SK-N-SH (cell line): ENCODE data around the gene C10orf62. TPM values are rescaled to one million over a fixed set of nuclear protein-coding genes. Genes with fewer than 3 reads are reported as not detected.

ENCODE experiments used
- CTCF ChIA-PET: fragments of 300-600, 350-600 bp; formaldehyde crosslinking; extraction: SDS; loops from one replicate; lab custom pipeline; 2021; lab: Yijun Ruan, JAX
- POLR2A ChIA-PET: fragments of 350-600 bp; sonication (Branson Sonifier 250); formaldehyde crosslinking; extraction: SDS; loops from one replicate; lab custom pipeline; 2020; ENCODE audit warnings: antibody characterized with exemption, inconsistent platforms; lab: Yijun Ruan, JAX
- DNase-seq: peaks from one replicate; pipeline ENCODE4 v3.0.0; 2012
- H2AFZ ChIP-seq: fragments of 200-600 bp; sonication (generic); 2 replicates; pipeline ENCODE4 v1.8.1; 2016; ENCODE audit warnings: antibody characterized with exemption, mild to moderate bottlenecking, low read depth
- H3F3A ChIP-seq: fragments of 200-600 bp; sonication (generic); replicated peaks from 2 replicates; pipeline ENCODE3; 2016; ENCODE audit warnings: antibody characterized with exemption, mild to moderate bottlenecking; ENCODE audit not compliant: insufficient read depth
- H3K27ac ChIP-seq, 2 experiments: fragments of 200-500 bp in 1 of 2; fragments of 200-600 bp in 1 of 2; sonication (Bioruptor generic) in 1 of 2; sonication (generic), shearing (Covaris generic) in 1 of 2; 2 replicates each; pipeline versions ENCODE4 v1.5.1 to v1.6.1; 2014 to 2016; ENCODE audit warnings: low read depth in 2 of 2, inconsistent platforms in 1 of 2, low read length in 1 of 2, mild to moderate bottlenecking in 1 of 2, mixed read lengths in 1 of 2
- H3K27me3 ChIP-seq: fragments of 200-600 bp; sonication (generic), shearing (Covaris generic); 2 replicates; pipeline ENCODE4 v1.6.1; 2016; ENCODE audit warnings: mixed run types; ENCODE audit not compliant: insufficient read depth
- H3K36me3 ChIP-seq, 2 experiments: fragments of 200-500 bp in 1 of 2; fragments of 200-600 bp in 1 of 2; sonication (Bioruptor generic) in 1 of 2; sonication (generic) in 1 of 2; replicated peaks in 1 of 2; 2 replicates each; pipeline versions ENCODE3 to v1.5.1; 2014 to 2016; ENCODE audit warnings: low read length in 1 of 2, mild to moderate bottlenecking in 1 of 2; ENCODE audit not compliant: insufficient read depth in 2 of 2, control insufficient read depth in 1 of 2
- H3K4me1 ChIP-seq, 2 experiments: fragments of 200-500 bp in 1 of 2; fragments of 200-600 bp in 1 of 2; sonication (Bioruptor generic) in 1 of 2; sonication (generic), shearing (Covaris generic) in 1 of 2; 2 replicates each; pipeline versions ENCODE4 v1.5.1 to v1.6.1; 2014 to 2016; ENCODE audit warnings: low read depth in 1 of 2, low read length in 1 of 2, mixed run types in 1 of 2; ENCODE audit not compliant: insufficient read depth in 2 of 2, control insufficient read depth in 1 of 2
- H3K4me2 ChIP-seq: fragments of 200-600 bp; sonication (generic), shearing (Covaris generic); 2 replicates; pipeline ENCODE4 v1.6.1; 2017; ENCODE audit warnings: mixed run types
- H3K4me3 ChIP-seq, 2 experiments: fragments of 200-500 bp in 1 of 2; fragments of 200-600 bp in 1 of 2; sonication (Bioruptor generic) in 1 of 2; sonication (generic), shearing (Covaris generic) in 1 of 2; 2 replicates each; pipeline versions ENCODE4 v1.5.1 to v1.8.1; 2014 to 2016; ENCODE audit warnings: low read depth in 2 of 2, inconsistent platforms in 1 of 2, low read length in 1 of 2, mild to moderate bottlenecking in 1 of 2, mixed read lengths in 1 of 2, moderate library complexity in 1 of 2
- H3K79me2 ChIP-seq: fragments of 200-600 bp; sonication (generic); 2 replicates; pipeline ENCODE4 v1.8.1; 2017; ENCODE audit warnings: mild to moderate bottlenecking; ENCODE audit not compliant: insufficient read depth
- H3K9ac ChIP-seq: fragments of 200-600 bp; sonication (generic); 2 replicates; pipeline ENCODE4 v1.6.1; 2017; ENCODE audit warnings: mixed run types
- H3K9me2 ChIP-seq: fragments of 200-600 bp; sonication (generic); 2 replicates; pipeline ENCODE4 v1.6.1; 2017; ENCODE audit warnings: mixed run types
- H3K9me3 ChIP-seq: fragments of 200-600 bp; sonication (generic); 2 replicates; pipeline ENCODE4 v1.6.1; 2017; ENCODE audit warnings: mixed run types, mild to moderate bottlenecking, moderate library complexity
- H4K20me1 ChIP-seq: fragments of 200-600 bp; sonication (generic); 2 replicates; pipeline ENCODE4 v1.6.1; 2017; ENCODE audit warnings: mild to moderate bottlenecking, mixed run types; ENCODE audit not compliant: insufficient read depth
- CHD2 ChIP-seq: fragments of 150-350 bp; IDR thresholded peaks from 2 replicates; pipeline ENCODE4 v1.6.1; 2018; ENCODE audit warnings: low read length; ENCODE audit not compliant: partially characterized antibody
- ELF1 ChIP-seq: IDR thresholded peaks from 2 replicates; pipeline ENCODE4 v1.4.0; 2012
- EZH2phosphoT487 ChIP-seq: fragments of 200-600 bp; sonication (generic); IDR thresholded peaks from 2 replicates; pipeline ENCODE4 v1.6.1; 2017; ENCODE audit warnings: low read depth, mixed run types, mild to moderate bottlenecking, antibody characterized with exemption, moderate library complexity, borderline replicate concordance
- FOSL2 ChIP-seq: IDR thresholded peaks from 2 replicates; pipeline ENCODE4 v1.4.0; 2012; ENCODE audit warnings: low read depth, mild to moderate bottlenecking, moderate library complexity, borderline replicate concordance
- GABPA ChIP-seq: IDR thresholded peaks from 2 replicates; pipeline ENCODE4 v1.4.0; 2012; ENCODE audit warnings: low read depth, mild to moderate bottlenecking
- MEF2A ChIP-seq: IDR thresholded peaks from 2 replicates; pipeline ENCODE4 v1.4.0; 2012; ENCODE audit warnings: low read depth, borderline replicate concordance
- MXI1 ChIP-seq: IDR thresholded peaks from 2 replicates; pipeline ENCODE4 v1.6.1; 2012; ENCODE audit warnings: mild to moderate bottlenecking, low read depth, low read length, improper control_type of control experiment
- PBX3 ChIP-seq: IDR thresholded peaks from 2 replicates; pipeline ENCODE4; 2012
- POLR2AphosphoS5 ChIP-seq: IDR thresholded peaks from 2 replicates; pipeline ENCODE4 v1.6.1; 2012; ENCODE audit warnings: low read depth, low read length
- RAD21 ChIP-seq: IDR thresholded peaks from 2 replicates; pipeline ENCODE4 v1.6.1; 2012; ENCODE audit warnings: mild to moderate bottlenecking, low read length
- RCOR1 ChIP-seq: fragments of 150-350 bp; IDR thresholded peaks from 2 replicates; pipeline ENCODE4 v1.6.1; 2017; ENCODE audit warnings: antibody characterized with exemption, low read length
- RFX5 ChIP-seq: IDR thresholded peaks from 2 replicates; pipeline ENCODE4 v1.6.1; 2012; ENCODE audit warnings: mild to moderate bottlenecking, improper control_type of control experiment, low read length
- SIN3A ChIP-seq: IDR thresholded peaks from 2 replicates; pipeline ENCODE4 v1.6.1; 2012; ENCODE audit warnings: low read depth, mild to moderate bottlenecking, low read length, moderate library complexity, borderline replicate concordance
- SMC3 ChIP-seq: IDR thresholded peaks from 2 replicates; pipeline ENCODE4 v1.6.1; 2012; ENCODE audit warnings: low read depth, low read length, improper control_type of control experiment
- TAF1 ChIP-seq: IDR thresholded peaks from 2 replicates; pipeline ENCODE4 v1.6.1; 2012; ENCODE audit warnings: low read depth, mild to moderate bottlenecking, low read length, moderate library complexity, borderline replicate concordance
- USF1 ChIP-seq: IDR thresholded peaks from 2 replicates; pipeline ENCODE4 v1.4.0; 2012; ENCODE audit warnings: low read depth, borderline replicate concordance
- YY1 ChIP-seq: IDR thresholded peaks from 2 replicates; pipeline ENCODE4 v1.4.0; 2012; ENCODE audit warnings: low read depth, mild to moderate bottlenecking
- WGBS: methylation state at CpG from one replicate; pipeline ENCODE4 v1.1.6; 2017; ENCODE audit warnings: low lambda C conversion rate; 5-methylcytosine and 5-hydroxymethylcytosine counted together
- polyA plus RNA-seq, 3 experiments: library from polyadenylated mRNA; depleted of rRNA; stranded (reverse); fragments of >200 nt; gene quantifications; 2 replicates each; pipeline ENCODE4 v1.2.3, GENCODE V29; 2012

Gene C10orf62
- polyA plus RNA-seq, 1 of the 3 experiments (the other 2 are of a cell fraction) = 0.07 TPM

GRCh38 chr10:97580421-97581367 is 8.8 kb upstream of the C10orf62 start:
- Histone ChIP-seq H3K9ac (no peak overlapping the region), H3K27me3 (no peaks in the 10 kb centered on the region), H3K27ac (no peak overlapping the region), H2AFZ (no peak overlapping the region), H3K4me2 (no peak overlapping the region), H3F3A (peaks cover 5% of the 10 kb centered on the region), H3K79me2 (no peaks in the 10 kb centered on the region), H3K4me1 (peaks cover 0 to 21% of the 10 kb centered on the region in 2 experiments; a peak in 1 of 4 replicates), H4K20me1 (no peaks in the 10 kb centered on the region), H3K9me2 (no peaks in the 10 kb centered on the region), H3K4me3 (no peak overlapping the region), H3K36me3 (no peaks in the 10 kb centered on the region), H3K9me3 (no peaks in the 10 kb centered on the region)
- POLR2A ChIA-PET = no interaction called here
- peak; percentile 12 for DNase-seq
- CTCF ChIA-PET = interaction anchor here (0.6 to 0.7 kb wide), 2 partner anchors 8 to 130 kb away, joined by 3 to 4 read pairs; partner anchors contain the start of gene ANKRD2
- TF ChIP-seq MXI1 (no peak), FOSL2 (no peak), RFX5 (no peak), GABPA (no peak), ELF1 (no peak), POLR2AphosphoS5 (no peak)
- 78% methylated on average over 6 of the region's 9 CpGs for WGBS

DNA sequence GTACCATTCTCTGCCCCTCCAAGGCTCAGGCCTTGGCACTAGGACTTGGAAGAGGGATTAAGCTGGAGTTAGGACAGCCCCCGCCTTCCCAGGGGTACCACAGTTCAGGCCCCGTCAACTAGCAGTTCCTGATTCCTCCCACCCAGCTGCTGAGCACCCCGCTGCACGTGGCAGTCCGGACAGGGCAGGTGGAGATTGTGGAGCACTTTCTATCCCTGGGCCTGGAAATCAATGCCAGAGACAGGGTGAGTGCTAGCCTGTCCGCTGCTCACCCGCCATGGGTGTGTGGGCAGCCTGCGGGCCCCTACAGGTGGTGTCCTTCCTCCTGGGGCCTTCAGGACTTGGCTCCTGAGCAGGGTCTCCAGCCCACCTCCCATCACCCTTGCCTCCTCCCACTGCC is 7.4 kb upstream of the C10orf62 start:
- no peak overlapping the region for H3K9ac ChIP-seq
- H3K27ac ChIP-seq = no peak overlapping the region
- no peak overlapping the region for H3K4me3 ChIP-seq
- H3K9me3 ChIP-seq = no peaks in the 10 kb centered on the region
- H3K4me2 ChIP-seq = no peak overlapping the region
- TF ChIP-seq ELF1 (no peak), PBX3 (no peak), TAF1 (no peak), SMC3 (no peak), RAD21 (no peak), SIN3A (no peak), YY1 (no peak), USF1 (no peak), RCOR1 (no peak), EZH2phosphoT487 (no peak), CHD2 (no peak), MEF2A (no peak)
- peak; percentile 5 for DNase-seq
- WGBS = 92% methylated on average over 6 of the region's 8 CpGs
- H4K20me1 ChIP-seq = no peaks in the 10 kb centered on the region
- POLR2A ChIA-PET = no interaction called here
- no peak overlapping the region for H2AFZ ChIP-seq
- H3K27me3 ChIP-seq = no peaks in the 10 kb centered on the region
- H3K79me2 ChIP-seq = no peaks in the 10 kb centered on the region
- no peaks in the 10 kb centered on the region for H3F3A ChIP-seq
- no peaks in the 10 kb centered on the region for H3K9me2 ChIP-seq
- peaks cover 0 to 21% of the 10 kb centered on the region in 2 experiments; a peak in 1 of 4 replicates for H3K4me1 ChIP-seq
- CTCF ChIA-PET = interaction anchor here (1.4 to 7.1 kb wide), 2 partner anchors 8 to 10 kb away, joined by 4 to 60 read pairs; partner anchors contain the start of gene ANKRD2
- H3K36me3 ChIP-seq = no peaks in the 10 kb centered on the region
